ENCODE data around the gene NBEAL1.

GRCh38 chr2:203175371-203175770 lies 160.7 kb downstream of the NBEAL1 start:
- TF ChIP-seq POLR2A (IDR thresholded peaks at IDR 0.05) (no peak), CTCF (IDR thresholded peaks at IDR 0.05) (no peak)

All from Peyer's patch (tissue), 4 donors.